Measurements from ENCODE around the gene FILIP1L.

The FILIP1L gene

GRCh38 chr3:100005665-100006393 is 108.5 kb downstream of the FILIP1L start:
- no peak for DNase-seq

GRCh38 chr3:100004931-100005330 is 109.4 kb downstream of the FILIP1L start:
- DNase-seq: no peak

GRCh38 chr3:100003609-100004503 is 110.4 kb downstream of the FILIP1L start:
- no peak for DNase-seq

- no peak for DNase-seq
Observed at GRCh38 chr3:100002599-100003350, 111.5 kb downstream of the FILIP1L start.

- no peak for DNase-seq
Observed at GRCh38 chr3:100001526-100002270, 112.6 kb downstream of the FILIP1L start.

- DNase-seq: no peak
Observed at GRCh38 chr3:100001083-100001482, 113.2 kb downstream of the FILIP1L start.

- DNase-seq: no peak
Observed at GRCh38 chr3:99999536-99999935, 114.8 kb downstream of the FILIP1L start.

- no peak for DNase-seq
Observed at GRCh38 chr3:99997293-99997692, 117.0 kb downstream of the FILIP1L start.

DNA sequence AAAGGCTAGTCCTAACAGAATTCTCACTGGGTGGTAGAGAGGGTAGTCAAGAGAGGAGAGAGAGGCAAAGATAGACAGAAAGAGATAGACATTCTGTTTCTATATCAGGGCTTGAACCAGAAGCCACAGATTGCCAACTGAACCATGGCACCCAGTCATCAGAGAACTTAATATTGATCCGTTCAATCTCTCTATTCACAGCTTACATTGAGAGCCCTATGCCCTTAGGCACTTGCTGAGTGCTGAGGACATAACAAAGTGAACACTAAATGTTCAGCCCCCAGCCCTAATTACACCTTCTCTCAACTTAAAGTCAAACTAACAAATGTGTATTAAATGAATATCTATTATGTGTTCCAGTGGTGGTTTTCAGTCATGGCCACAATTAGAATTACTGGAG is 124.1 kb downstream of the FILIP1L start:
- DNase-seq: no peak

DNA sequence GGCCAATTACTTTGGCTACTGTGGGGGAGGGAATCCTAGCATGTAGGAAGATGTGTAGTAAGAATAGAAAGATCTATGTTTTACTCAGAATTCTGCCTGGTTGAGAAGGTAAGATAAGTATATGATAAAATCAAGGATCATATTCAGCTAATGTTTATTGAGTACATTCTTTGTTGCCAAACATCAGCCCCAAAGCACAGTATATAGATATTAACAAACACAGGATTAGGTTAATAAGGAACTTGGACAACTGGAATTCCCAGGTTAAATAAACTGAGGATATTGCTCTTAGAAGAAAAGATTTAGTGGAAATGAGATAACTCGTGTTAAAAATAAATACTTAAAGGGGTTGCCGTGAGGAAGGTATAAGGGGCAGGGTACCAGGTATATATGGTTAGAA is 129.6 kb downstream of the FILIP1L start:
- DNase-seq: no peak

DNA sequence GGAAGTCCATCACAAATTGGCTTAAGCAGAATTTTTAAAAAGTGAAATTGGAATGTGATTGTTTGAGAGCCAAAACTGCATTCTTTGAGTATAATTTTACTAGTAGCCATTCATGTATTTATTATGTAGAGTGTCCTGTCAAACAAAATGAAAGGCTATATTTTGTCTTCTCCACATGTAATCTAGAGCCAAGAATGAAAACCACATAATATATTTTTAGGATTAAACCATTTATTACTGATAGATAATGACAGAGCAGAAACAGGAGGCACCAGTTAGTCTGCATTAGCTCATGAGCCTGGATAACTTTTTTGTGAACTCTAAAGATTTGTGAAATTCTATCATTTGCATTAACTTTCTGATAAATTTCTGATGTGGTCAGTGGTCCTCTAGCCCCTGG is 130.2 kb downstream of the FILIP1L start:
- no peak for DNase-seq

DNA sequence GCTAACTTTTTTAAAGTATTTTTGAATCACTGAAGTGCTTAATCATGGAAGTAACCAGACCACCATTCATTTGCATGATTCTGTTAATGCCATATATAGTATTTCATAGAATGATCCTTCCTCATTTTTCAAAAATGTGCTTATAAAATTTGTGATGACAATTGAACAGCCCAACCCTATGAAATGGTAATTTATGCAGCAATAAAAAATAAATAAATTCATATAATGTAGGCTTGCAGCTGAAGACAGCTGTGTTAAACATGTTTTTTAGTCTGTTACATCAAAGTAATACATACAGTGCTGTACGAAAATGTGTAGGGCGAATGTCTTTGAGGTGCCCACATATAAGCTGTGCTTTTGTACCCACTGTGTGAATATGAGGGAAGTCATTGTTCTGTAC is 131.7 kb downstream of the FILIP1L start:
- no peak for DNase-seq

DNA sequence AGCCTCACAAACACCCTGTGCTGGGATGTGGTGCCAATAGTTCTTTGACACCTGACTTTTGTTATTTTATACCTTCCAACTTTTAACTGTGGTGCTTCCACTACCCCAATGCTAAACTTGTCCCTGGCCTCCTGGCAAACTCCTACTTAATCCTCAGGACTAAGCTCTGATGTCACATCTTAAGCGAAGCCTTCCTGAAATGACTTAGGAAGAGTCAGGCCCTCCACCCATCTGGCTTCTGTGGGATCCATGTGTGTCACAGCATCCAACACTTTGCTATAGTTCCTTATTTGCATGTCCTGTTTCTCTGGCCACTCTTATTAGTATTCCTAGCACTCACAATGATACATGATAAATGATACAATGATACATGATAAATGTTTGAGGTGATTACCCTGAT is 133.2 kb downstream of the FILIP1L start:
- DNase-seq: no peak

GRCh38 chr3:99980606-99981005 is 133.7 kb downstream of the FILIP1L start:
- DNase-seq: no peak

DNA sequence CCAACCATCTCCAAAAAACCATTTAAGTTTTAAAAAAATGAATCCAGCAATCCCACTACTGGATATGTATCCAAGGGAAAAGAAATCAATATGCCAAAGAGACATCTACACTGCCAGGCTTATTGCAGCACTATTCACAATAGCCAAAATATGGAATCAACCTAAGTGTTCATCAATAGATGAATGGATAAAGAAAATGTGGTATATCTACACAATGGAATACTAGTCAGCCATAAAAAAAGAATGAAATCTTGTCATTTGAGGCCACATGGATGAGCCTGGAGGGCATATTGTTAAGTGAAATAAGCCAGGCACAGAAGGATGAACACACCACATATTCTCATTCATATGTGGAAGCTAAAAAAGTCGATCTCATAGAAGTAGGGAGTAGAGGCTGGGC is 136.1 kb downstream of the FILIP1L start:
- no peak for DNase-seq

DNA sequence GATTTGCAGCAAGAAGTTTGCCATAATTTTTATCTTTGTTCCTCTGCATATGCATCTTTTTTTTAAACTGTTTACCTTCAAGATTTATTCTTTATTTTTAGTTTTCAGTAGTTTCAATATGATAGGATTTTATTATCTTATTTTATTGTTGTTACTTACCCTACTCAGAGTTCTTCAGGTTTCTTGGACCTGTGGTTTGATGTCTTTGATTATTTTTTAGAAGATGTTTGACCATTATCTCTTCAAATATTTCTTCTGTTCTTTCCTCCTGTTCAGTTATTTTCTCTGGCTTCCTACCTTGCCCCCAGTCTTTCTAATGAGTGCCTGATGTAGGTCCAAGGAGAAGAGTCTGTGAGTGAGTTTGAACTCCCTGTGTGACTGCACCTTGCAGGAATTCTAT is 137.7 kb downstream of the FILIP1L start:
- no peak for DNase-seq

DNA sequence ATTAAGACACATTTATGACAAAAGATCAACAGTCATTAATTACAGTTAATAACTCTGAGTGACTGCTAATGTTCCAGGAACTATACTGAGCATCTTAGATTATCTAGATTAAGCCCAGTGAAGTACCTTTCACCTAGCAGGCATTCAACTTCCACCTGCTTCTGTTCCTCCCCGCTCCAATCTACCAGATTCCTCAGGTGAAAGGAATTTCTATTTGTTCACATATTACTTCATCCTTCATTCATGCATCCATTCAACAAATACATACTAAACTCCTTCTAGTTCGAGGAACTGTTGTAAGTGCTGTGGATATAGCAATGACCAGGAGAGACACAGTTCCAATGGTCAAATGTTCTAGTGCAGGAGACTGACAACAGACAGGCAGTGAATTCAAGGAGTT is 139.3 kb downstream of the FILIP1L start:
- no peak for DNase-seq

DNA sequence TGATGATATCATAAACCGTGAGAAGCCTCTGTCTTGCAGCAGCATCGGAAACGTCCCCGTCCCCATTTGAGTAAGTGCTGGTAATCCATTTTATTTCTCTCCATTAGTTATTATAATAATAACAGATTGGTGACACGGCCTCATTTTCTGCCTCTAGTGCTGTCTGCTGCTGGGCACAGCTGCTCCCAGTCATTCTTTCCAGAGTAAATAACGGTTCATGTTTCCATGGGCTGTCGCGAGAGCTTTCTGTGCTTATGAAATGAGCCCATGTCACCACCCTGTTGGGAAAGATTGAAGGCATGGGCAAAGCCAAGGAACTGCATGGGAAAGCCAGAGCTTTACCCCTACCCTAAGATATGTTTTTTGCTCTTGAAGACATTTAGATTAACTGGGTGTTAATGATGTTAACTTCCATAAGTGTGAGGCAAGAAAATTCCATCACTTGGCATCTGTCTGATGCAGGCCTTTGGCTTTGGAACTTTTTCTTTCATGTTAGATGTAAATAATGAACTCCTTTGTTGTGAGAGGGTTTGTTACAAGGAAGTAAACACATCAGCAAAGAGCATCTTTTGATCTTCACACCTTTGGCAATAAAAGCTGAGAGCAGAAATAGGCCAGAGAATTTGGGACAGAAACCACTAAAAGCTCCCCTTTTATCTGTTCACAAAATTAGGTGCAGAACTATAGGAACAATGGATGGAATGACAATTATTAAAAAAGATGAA is 141.8 kb downstream of the FILIP1L start:
- no peak for DNase-seq

- DNase-seq: no peak
Observed at GRCh38 chr3:99971761-99972160, 142.5 kb downstream of the FILIP1L start.

DNA sequence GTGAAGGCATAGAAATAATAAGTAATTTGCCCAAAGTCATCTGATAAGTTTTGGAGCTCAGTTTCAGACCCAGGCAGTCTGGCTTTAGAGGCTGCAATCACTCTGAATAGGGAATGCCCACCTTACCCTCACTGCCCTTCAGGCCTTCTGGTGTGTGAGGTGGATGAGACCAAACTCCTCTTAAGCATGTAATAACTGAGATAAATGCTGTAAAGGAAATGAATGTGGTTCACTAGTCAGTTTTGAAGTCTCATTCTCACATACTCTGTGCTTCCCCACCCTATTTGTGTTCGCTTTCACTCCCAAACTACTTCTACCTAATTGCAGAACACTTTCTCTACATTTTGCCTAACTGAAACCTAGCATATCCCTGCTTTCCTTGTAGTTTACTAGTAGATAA is 144.1 kb downstream of the FILIP1L start:
- no peak for DNase-seq

DNA sequence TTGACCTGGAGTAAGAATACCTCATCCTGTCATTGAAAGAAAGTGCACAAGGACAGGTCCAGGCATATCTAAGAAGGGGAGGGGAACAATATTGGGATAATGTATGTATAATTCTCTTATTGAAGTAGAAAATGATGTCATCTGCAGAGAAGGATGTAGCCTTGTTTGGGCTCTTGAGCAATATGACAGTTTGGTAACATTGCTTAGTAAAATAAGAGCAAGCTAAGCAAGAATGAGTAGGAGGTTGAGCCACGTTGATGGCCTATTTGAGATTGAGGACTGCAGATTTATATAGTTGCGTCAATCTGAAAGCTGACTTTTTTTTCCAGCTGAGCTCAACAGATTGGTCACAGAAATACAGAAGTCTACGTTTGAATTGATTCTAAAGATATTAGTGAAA is 145.2 kb downstream of the FILIP1L start:
- DNase-seq: no peak

- DNase-seq: no peak
Observed at GRCh38 chr3:99967796-99968195, 146.5 kb downstream of the FILIP1L start.

All from NCI-H1092 (cell line).